ENCODE measurements around the gene THAP5. TPM values are rescaled to one million over a fixed set of nuclear protein-coding genes. Genes with fewer than 3 reads are reported as not detected.
A peak's percentile ranks its signal among the peaks of the same experiment; 100 is the strongest.

The THAP5 gene
- total RNA-seq, 1 donor from 2014 or later = 25.9 TPM

DNA sequence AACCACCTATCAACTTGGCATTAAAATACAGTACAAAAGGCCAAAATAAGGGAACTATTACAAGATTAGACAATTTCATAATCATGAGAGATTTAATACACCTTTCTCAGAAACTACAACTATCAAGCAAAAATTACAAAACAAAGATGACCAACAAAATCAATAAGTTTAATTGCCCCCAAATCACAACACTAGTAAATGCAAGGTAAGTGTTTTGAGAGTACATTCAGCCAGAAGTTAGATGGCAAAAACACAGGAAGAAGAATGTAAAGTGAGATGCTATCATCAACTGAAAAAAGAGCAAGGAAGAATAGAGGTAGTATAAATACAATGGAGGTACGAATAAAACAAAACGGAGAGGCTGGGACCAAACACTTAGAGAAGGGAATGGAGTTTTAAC, 46.7 kb downstream of the THAP5 start:
- DNase-seq (ENCODE audit: low spot score in 2 of 2, unreplicated experiment in 2 of 2) = no peak
- H3K27ac Mint-ChIP-seq = peak overlapping the region; percentile 43
- H3K4me1 Mint-ChIP-seq = peaks cover 36% of the 10 kb centered on the region
- no peak for TF ChIP-seq CTCF (IDR thresholded peaks at IDR 0.05; ENCODE audit: unreplicated experiment)
- no peak overlapping the region for H3K4me3 Mint-ChIP-seq
- H3K27me3 Mint-ChIP-seq (ENCODE audit: low read depth) = no peaks in the 10 kb centered on the region
- H3K36me3 Mint-ChIP-seq = peaks cover 9% of the 10 kb centered on the region
- H3K9me3 Mint-ChIP-seq = no peaks in the 10 kb centered on the region

DNA sequence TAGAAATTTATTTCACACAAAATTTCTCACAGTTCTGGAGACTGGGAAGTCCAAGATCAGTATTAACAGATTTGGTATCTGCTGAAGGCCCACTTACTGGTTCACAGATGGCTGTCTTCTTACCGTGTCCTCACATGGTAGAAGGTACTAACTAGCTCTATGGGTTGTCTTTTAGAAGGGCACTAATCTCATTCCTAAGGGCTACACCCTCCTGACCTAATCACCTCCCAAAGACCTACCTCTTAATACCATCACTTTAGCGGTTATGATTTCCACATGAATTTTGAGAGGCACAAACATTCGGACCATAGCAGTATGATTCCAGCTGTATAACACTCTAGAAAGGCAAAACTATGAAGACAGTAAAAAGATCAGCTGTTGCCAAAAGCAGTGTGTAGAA, 51.6 kb downstream of the THAP5 start:
- Mint-ChIP-seq H3K36me3 (peaks cover 27% of the 10 kb centered on the region), H3K4me1 (peaks cover 19% of the 10 kb centered on the region), H3K27me3 (ENCODE audit: low read depth) (no peaks in the 10 kb centered on the region), H3K27ac (no peak overlapping the region), H3K9me3 (no peaks in the 10 kb centered on the region), H3K4me3 (no peak overlapping the region)
- DNase-seq (ENCODE audit: low spot score in 2 of 2, unreplicated experiment in 2 of 2) = no peak
- TF ChIP-seq CTCF (IDR thresholded peaks at IDR 0.05; ENCODE audit: unreplicated experiment) = no peak

DNA sequence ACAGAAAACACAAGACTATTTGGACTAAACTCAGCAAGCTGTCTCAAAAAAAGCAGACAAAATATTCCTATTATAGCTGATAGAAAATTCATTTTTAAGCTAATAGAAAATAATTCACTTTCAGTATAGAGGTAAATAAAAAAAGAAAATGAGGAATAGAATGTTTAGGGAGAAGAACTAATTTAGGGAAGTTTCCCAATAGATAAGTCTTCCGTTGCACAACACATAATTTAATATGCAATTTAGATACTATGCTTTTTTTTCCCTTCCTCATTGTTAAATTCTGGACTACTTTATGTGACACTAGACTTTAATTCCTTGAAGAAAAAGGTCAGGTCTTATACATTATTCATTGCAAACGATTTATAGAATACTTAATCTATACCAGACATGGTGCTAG, 53.9 kb downstream of the THAP5 start:
- no peaks in the 10 kb centered on the region for H3K27me3 Mint-ChIP-seq (ENCODE audit: low read depth)
- H3K4me3 Mint-ChIP-seq = no peak overlapping the region
- H3K36me3 Mint-ChIP-seq = peaks cover 43% of the 10 kb centered on the region
- H3K9me3 Mint-ChIP-seq = peaks cover 10% of the 10 kb centered on the region
- H3K27ac Mint-ChIP-seq = no peak overlapping the region
- DNase-seq (ENCODE audit: low spot score in 2 of 2, unreplicated experiment in 2 of 2) = no peak
- peaks cover 6% of the 10 kb centered on the region for H3K4me1 Mint-ChIP-seq
- no peak for TF ChIP-seq CTCF (IDR thresholded peaks at IDR 0.05; ENCODE audit: unreplicated experiment)

DNA sequence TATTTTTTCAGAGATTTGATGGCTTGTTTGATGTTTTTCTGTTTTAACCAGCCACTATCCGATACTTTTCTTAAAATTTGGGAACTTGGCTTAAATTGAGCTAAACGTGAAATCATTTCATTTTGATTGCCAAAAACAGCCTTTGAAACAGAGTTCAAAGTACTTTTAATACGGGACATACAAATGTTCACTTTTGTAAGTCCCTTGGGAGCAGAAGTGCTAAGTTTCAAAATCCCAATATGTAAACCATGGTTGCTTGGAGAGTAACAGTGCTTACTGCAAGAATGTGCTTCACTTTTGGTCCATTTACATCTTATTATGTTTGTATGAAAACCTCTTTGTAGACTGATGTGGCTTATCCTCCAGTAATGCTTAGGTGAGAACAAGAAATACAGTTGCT, 54.5 kb downstream of the THAP5 start:
- Mint-ChIP-seq H3K27ac (no peak overlapping the region), H3K9me3 (peaks cover 16% of the 10 kb centered on the region), H3K4me3 (no peak overlapping the region), H3K27me3 (ENCODE audit: low read depth) (no peaks in the 10 kb centered on the region), H3K4me1 (peaks cover 3% of the 10 kb centered on the region), H3K36me3 (peaks cover 49% of the 10 kb centered on the region)
- no peak for TF ChIP-seq CTCF (IDR thresholded peaks at IDR 0.05; ENCODE audit: unreplicated experiment)
- no peak for DNase-seq (ENCODE audit: low spot score in 2 of 2, unreplicated experiment in 2 of 2)

Other genes starting within 250 kb of the THAP5 start
- gene NRCAM, start 113.3 kb downstream of the THAP5 start, total RNA-seq = 5.0 to 6.2 TPM (median 5.7 TPM) in 3 replicates
- gene PNPLA8, start 43.6 kb downstream of the THAP5 start, total RNA-seq = 18.0 to 20.0 TPM (median 18.0 TPM) in 3 replicates
- 14.1 to 14.6 TPM (median 14.5 TPM) in 3 replicates for gene DNAJB9, start 168 bp upstream of the THAP5 start, total RNA-seq

Measured in mesothelial cell of epicardium (in vitro differentiated cells).